ENCODE results near the gene GCGR. TPM values are rescaled to one million over a fixed set of nuclear protein-coding genes. Genes with fewer than 3 reads are reported as not detected.
A peak's percentile ranks its signal among the peaks of the same experiment; 100 is the strongest.

The GCGR gene
- total and polyA plus RNA-seq, 2 of the 13 experiments (the other 11 are each of a cell fraction or from before 2014, with no cell fraction given): 0.04 to 0.13 TPM

- TF ChIP-seq PBX2 (CRISPR knock-in tag; IDR thresholded peaks at IDR 0.05) (no peak), TCF7 (IDR thresholded peaks at IDR 0.05; ENCODE audit: low read depth) (no peak), SNRNP70 (IDR thresholded peaks at IDR 0.05; ENCODE audit: low read depth, low read length) (no peak), JUND (CRISPR knock-in tag; IDR thresholded peaks at IDR 0.05) (no peak), ZNF292 (CRISPR knock-in tag; IDR thresholded peaks at IDR 0.05; ENCODE audit: borderline replicate concordance, low read depth) (no peak), ARNT (IDR thresholded peaks at IDR 0.05) (no peak), ZNF18 (CRISPR knock-in tag; IDR thresholded peaks at IDR 0.05; ENCODE audit: insufficient replicate concordance) (no peak), ZNF234 (CRISPR knock-in tag; conservative IDR thresholded peaks at IDR 0.05) (no peak), ZNF747 (CRISPR knock-in tag; IDR thresholded peaks at IDR 0.05; ENCODE audit: borderline replicate concordance) (no peak), UBTF (CRISPR knock-in tag; IDR thresholded peaks at IDR 0.05) (peak; percentile 86), HES4 (CRISPR knock-in tag; IDR thresholded peaks at IDR 0.05; ENCODE audit: borderline replicate concordance) (no peak; the same call in 1 of the 2 replicates), ZNF142 (CRISPR knock-in tag; IDR thresholded peaks at IDR 0.05) (no peak), THYN1 (CRISPR knock-in tag; IDR thresholded peaks at IDR 0.05; ENCODE audit: borderline replicate concordance, low read depth) (no peak), ZNF260 (CRISPR knock-in tag; IDR thresholded peaks at IDR 0.05; ENCODE audit: borderline replicate concordance, low read depth) (no peak), ZNF788 (CRISPR knock-in tag; IDR thresholded peaks at IDR 0.05; ENCODE audit: borderline replicate concordance) (peak; percentile 20; the same call in 1 of the 2 replicates), STAG1 (CRISPR knock-in tag; IDR thresholded peaks at IDR 0.05) (no peak), SAFB2 (CRISPR knock-in tag; IDR thresholded peaks at IDR 0.05; ENCODE audit: borderline replicate concordance, low read depth) (no peak)
Observed at GRCh38 chr17:81840826-81841778, 37.2 kb downstream of the GCGR start (continued).

Data from HepG2 (cell line).